SK-N-DZ (cell line): ENCODE data around the gene SSH2.
A peak's percentile ranks its signal among the peaks of the same experiment; 100 is the strongest.

Experiments used
- DNase-seq: peaks from one replicate; pipeline ENCODE4 v3.0.0-alpha.2; 2015; ENCODE audit warnings: low spot score

Gene SSH2

GRCh38 chr17:29612404-29613280 lies 317.4 kb downstream of the SSH2 start:
- no peak for DNase-seq

GRCh38 chr17:29612094-29612403 lies 318.0 kb downstream of the SSH2 start:
- no peak for DNase-seq

GRCh38 chr17:29611351-29612093 lies 318.5 kb downstream of the SSH2 start:
- DNase-seq = no peak

GRCh38 chr17:29610395-29610794 lies 319.6 kb downstream of the SSH2 start:
- no peak for DNase-seq

GRCh38 chr17:29608986-29609385 lies 321.0 kb downstream of the SSH2 start:
- DNase-seq = no peak

GRCh38 chr17:29607557-29608195 lies 322.4 kb downstream of the SSH2 start:
- DNase-seq = no peak

- DNase-seq = no peak
These were observed 326.8 kb downstream of the SSH2 start for GRCh38 chr17:29603109-29603674.

GRCh38 chr17:29597361-29598172 lies 332.5 kb downstream of the SSH2 start:
- peak; percentile 59 for DNase-seq

GRCh38 chr17:29596811-29597210 lies 333.2 kb downstream of the SSH2 start:
- DNase-seq = no peak

GRCh38 chr17:29595943-29596774 lies 333.9 kb downstream of the SSH2 start:
- DNase-seq = no peak

GRCh38 chr17:29595107-29595942 lies 334.7 kb downstream of the SSH2 start:
- no peak for DNase-seq

- DNase-seq = no peak
These were observed 335.4 kb downstream of the SSH2 start for GRCh38 chr17:29594519-29595090.

- DNase-seq = peak; percentile 69
These were observed 336.2 kb downstream of the SSH2 start for GRCh38 chr17:29593591-29594518.

GRCh38 chr17:29592850-29593551 lies 337.0 kb downstream of the SSH2 start, which contains the start of gene ANKRD13B:
ANKRD13B (plus strand) TSS chr17:29593132; CDS start chr17:29593622, 490 bp downstream.
- DNase-seq = peak; percentile 85

GRCh38 chr17:29591737-29592608 lies 338.1 kb downstream of the SSH2 start:
- DNase-seq = peak; percentile 92

GRCh38 chr17:29591146-29591736 lies 338.8 kb downstream of the SSH2 start:
- peak; percentile 78 for DNase-seq
